ENCODE data around the gene GPC5.
"Not testable (repeated sequence)": the region's sequence is repeated elsewhere in the genome, so short reads cannot be mapped to it uniquely, and the experiment has no call there.

GPC5 gene

GRCh38 chr13:91368101-91368500 is 30.3 kb upstream of the GPC5 start:
- H3K27ac ChIP-seq: no peak overlapping the region
- H3K4me3 ChIP-seq: no peak overlapping the region

GRCh38 chr13:91368676-91369440 is 29.6 kb upstream of the GPC5 start:
- no peak overlapping the region for H3K27ac ChIP-seq
- H3K4me3 ChIP-seq: no peak overlapping the region

- Histone ChIP-seq H3K4me3 (no peak overlapping the region), H3K27ac (no peak overlapping the region)
These were observed 29.0 kb upstream of the GPC5 start for GRCh38 chr13:91369441-91369831.

DNA sequence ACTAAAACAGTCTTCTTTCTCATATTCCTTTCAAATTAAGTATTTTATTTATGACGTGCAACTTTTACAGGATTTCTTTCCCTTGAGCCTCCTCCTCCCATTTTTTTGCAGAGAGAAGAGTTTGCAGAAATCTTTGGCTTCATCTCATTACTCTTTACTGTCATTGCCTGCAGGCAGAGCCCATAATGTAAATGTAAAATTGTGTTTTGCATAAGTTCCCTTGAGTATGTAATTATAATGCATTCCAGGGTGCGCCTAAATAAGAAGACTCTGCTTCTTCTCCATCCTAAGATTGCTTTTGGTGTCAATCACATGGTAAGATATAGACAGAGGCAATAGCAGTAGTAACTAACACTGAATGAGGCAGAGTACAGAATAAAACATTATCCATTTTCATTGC is 27.9 kb upstream of the GPC5 start:
- no peak overlapping the region for H3K4me3 ChIP-seq

DNA sequence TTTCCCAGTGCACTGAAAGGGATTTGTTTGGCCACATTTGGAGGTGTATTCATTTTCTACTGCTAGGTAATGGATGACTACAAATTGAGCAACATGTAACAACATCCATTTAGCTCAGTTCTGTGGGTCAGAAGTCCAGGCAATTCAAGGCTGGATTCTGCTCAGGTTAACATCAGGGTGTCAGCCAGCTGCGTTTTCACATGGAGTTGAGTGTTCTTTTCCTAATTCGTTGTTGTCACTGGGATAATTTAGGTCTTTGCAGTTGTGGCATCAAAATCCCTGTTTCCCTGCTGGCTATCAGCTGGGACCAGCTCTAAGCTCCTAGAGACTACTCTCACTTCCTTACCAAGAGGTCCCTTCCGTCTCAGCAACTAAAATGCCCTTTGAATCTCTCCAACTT is 25.5 kb upstream of the GPC5 start:
- H3K4me3 ChIP-seq: no peak overlapping the region
- H3K27ac ChIP-seq: no peak overlapping the region

More for the DNA sequence above, 27.9 kb upstream of the GPC5 start:
- H3K27ac ChIP-seq: no peak overlapping the region

DNA sequence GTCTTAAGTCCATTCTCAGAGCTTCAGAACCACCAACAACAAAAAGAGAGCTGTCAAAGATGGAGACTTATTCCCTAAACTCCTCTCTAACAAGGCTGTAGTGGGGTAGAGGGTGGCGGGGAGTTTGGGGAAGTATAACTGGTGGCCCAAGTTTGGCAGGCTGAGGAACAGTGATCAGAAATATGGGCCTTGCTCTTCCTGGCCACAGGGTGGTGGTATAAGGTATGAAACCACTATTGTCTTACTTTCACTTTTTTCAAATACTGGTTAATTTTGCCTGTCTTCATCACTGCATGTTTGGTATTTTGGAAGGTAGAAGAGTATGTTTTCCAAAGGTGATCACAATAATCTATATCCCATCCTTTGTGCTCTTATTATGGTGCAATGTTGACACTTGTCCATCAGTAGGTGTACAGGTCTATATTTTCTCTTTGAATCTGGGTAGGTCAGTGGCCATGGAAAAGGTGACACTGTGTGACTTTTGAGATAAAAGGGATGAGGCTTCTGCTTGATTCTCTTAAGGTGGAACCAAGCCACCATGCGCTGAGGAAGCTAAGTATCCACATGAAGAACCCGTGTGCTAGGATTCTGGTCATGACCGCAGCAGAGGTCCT is 23.2 kb upstream of the GPC5 start:
- Histone ChIP-seq H3K4me3 (no peak overlapping the region), H3K27ac (no peak overlapping the region)

- no peak overlapping the region for H3K4me3 ChIP-seq
- H3K27ac ChIP-seq: no peak overlapping the region
These were observed 17.1 kb upstream of the GPC5 start for GRCh38 chr13:91381371-91381770.

- no peak overlapping the region for H3K4me3 ChIP-seq
- no peak overlapping the region for H3K27ac ChIP-seq
These were observed 14.6 kb upstream of the GPC5 start for GRCh38 chr13:91383836-91384235.

GRCh38 chr13:91384896-91385295 is 13.5 kb upstream of the GPC5 start:
- Histone ChIP-seq H3K27ac (no peak overlapping the region), H3K4me3 (no peak overlapping the region)

- no peak overlapping the region for H3K27ac ChIP-seq
- H3K4me3 ChIP-seq: no peak overlapping the region
These were observed 9.2 kb upstream of the GPC5 start for GRCh38 chr13:91389186-91389585.

- Histone ChIP-seq H3K4me3 (no peak overlapping the region), H3K27ac (no peak overlapping the region)
These were observed 826 bp upstream of the GPC5 start for GRCh38 chr13:91397595-91397994.

- peak overlapping the region in 6 of 7 experiments; percentile 20 to 46 (median 31) for H3K4me3 ChIP-seq
These were observed 1.0 kb downstream of the GPC5 start for GRCh38 chr13:91399189-91400062.

GRCh38 chr13:91400063-91400399 is 1.6 kb downstream of the GPC5 start:
- H3K4me3 ChIP-seq: no peak overlapping the region
- H3K27ac ChIP-seq: no peak overlapping the region

More at GRCh38 chr13:91399189-91400062, 1.0 kb downstream of the GPC5 start:
- H3K27ac ChIP-seq: no peak overlapping the region

- no peak overlapping the region for H3K4me3 ChIP-seq
- no peak overlapping the region for H3K27ac ChIP-seq
These were observed 2.2 kb downstream of the GPC5 start for GRCh38 chr13:91400671-91401070.

DNA sequence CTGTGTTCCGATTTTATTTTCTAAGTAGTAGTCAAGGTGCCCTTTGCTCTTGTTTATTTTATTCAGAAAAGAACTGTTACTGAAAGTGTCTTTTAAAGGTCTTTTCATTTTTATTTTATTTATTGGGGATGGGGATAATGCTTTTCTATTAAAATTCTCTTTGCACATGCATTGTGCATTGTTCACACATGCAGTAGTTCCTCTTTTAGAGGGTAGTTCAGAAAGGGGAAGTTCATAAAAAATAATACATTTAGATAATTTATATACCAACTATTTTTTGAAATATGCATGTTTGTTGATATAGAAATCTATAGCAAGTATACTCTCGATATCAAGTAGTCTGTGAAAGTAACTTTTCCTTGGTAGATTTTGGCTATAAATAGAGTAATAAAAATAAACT is 3.5 kb downstream of the GPC5 start:
- H3K27ac ChIP-seq: no peak overlapping the region
- H3K4me3 ChIP-seq: no peak overlapping the region

DNA sequence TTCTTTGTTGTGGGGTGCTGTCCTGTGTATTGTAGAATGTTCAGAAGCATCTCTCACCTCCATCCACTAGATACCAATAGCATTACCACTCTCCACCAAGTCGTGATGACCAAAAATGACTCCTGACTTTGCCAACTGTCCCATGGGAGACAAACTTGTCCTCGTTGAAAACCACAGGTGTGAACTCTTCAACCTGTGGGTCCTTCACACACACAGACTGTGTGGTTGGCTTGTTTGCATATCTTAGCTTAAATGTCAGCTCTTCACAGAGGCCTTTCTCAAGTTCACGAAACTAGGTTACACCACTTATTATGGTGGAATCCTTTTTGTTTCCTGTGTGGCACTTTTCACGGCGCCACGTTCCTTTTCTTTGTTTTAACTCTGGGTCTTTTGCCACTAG is 6.8 kb downstream of the GPC5 start:
- no peak overlapping the region for H3K27ac ChIP-seq

GRCh38 chr13:91406619-91407018 is 8.2 kb downstream of the GPC5 start:
- no peak overlapping the region for H3K27ac ChIP-seq
- H3K4me3 ChIP-seq: no peak overlapping the region

More for the DNA sequence above, 6.8 kb downstream of the GPC5 start:
- no peak overlapping the region for H3K4me3 ChIP-seq

GRCh38 chr13:91408971-91409370 is 10.6 kb downstream of the GPC5 start:
- no peak overlapping the region for H3K27ac ChIP-seq
- H3K4me3 ChIP-seq: no peak overlapping the region

DNA sequence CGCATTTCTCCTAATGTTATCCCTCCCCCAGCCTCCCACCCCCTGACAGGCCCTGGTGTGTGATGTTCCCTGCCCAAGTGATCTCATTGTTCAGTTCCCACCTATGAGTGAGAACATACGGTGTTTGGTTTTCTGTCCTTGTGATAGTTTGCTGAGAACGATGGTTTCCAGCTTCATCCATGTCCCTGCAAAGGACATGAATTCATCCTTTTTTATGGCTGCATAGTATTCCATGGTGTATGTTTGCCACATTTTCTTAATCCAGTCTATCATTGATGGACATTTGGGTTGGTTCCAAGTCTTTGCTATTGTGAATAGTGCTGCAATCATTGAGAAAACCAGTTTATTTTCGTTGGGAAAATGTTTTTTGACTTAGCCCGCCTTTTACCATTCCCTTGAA is 18.2 kb downstream of the GPC5 start:
- H3K27ac ChIP-seq, H3K4me3 ChIP-seq: not testable (repeated sequence)

GRCh38 chr13:91417660-91418325 is 19.4 kb downstream of the GPC5 start:
- no peak overlapping the region for H3K4me3 ChIP-seq
- no peak overlapping the region for H3K27ac ChIP-seq
